ACC112 (cell line): Measurements from ENCODE around the gene CAPZA1.
A peak's percentile ranks its signal among the peaks of the same experiment; 100 is the strongest.
"Not testable (repeated sequence)": the region's sequence is repeated elsewhere in the genome, so short reads cannot be mapped to it uniquely, and the experiment has no call there.

Experiments
- H2AFZ ChIP-seq: fragments of 200-600 bp; sonication (generic); one replicate; pipeline ENCODE4 v1.6.0; 2017; ENCODE audit warnings: antibody characterized with exemption, low read length; ENCODE audit not compliant: unreplicated experiment
- H3K27ac ChIP-seq: fragments of 200-600 bp; sonication (generic); 2 replicates; pipeline ENCODE4 v1.5.1; 2014; ENCODE audit warnings: low read depth, mild to moderate bottlenecking, antibody characterized with exemption, low read length, moderate library complexity
- H3K27me3 ChIP-seq: fragments of 200-600 bp; sonication (generic); 2 replicates; pipeline ENCODE4 v1.6.1; 2014; ENCODE audit warnings: mild to moderate bottlenecking, antibody characterized with exemption, low read length, moderate library complexity, mixed read lengths; ENCODE audit not compliant: insufficient read depth
- H3K36me3 ChIP-seq: fragments of 200-600 bp; sonication (generic); 2 replicates; pipeline ENCODE4 v1.6.1; 2016; ENCODE audit warnings: mild to moderate bottlenecking, antibody characterized with exemption, low read length, moderate library complexity, mixed read lengths; ENCODE audit not compliant: insufficient read depth
- H3K4me1 ChIP-seq: fragments of 200-600 bp; sonication (generic); one replicate; pipeline ENCODE4 v1.6.1; 2016; ENCODE audit warnings: low read length, mixed read lengths; ENCODE audit not compliant: insufficient read depth, unreplicated experiment, control insufficient read depth
- H3K4me3 ChIP-seq: fragments of 200-600 bp; sonication (generic); 2 replicates; pipeline ENCODE4 v1.5.1; 2014; ENCODE audit warnings: mild to moderate bottlenecking, low read depth, low read length
- H3K79me2 ChIP-seq: fragments of 200-600 bp; sonication (generic); one replicate; pipeline ENCODE4 v1.6.0; 2016; ENCODE audit warnings: low read length; ENCODE audit not compliant: control insufficient read depth, unreplicated experiment, insufficient read depth

Gene CAPZA1

DNA sequence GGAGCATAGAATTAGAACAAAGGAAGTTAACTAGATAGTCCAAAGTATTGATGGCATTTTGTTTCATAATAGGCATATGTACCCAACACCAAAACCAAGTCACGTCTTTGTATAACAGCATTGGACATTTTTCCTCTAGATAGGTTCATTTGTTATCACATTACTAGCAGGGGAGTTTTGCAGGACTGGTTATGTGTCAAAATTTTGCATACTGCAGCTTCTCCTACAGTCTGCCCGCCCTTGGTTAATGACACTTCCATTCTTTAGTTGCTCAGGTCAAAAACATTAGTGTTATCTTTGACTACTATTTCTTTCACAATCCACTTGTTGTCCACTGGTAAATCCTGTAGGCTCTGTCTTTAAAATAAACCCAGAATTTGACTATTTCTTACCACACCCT, 8.9 kb downstream of the CAPZA1 start:
- Histone ChIP-seq H3K27me3 (no peaks in the 10 kb centered on the region), H3K4me3 (no peak overlapping the region), H3K4me1 (peaks cover 12% of the 10 kb centered on the region), H3K36me3 (peaks cover 42% of the 10 kb centered on the region), H3K79me2 (peaks cover 94% of the 10 kb centered on the region), H3K27ac (no peak overlapping the region), H2AFZ (no peak overlapping the region)

DNA sequence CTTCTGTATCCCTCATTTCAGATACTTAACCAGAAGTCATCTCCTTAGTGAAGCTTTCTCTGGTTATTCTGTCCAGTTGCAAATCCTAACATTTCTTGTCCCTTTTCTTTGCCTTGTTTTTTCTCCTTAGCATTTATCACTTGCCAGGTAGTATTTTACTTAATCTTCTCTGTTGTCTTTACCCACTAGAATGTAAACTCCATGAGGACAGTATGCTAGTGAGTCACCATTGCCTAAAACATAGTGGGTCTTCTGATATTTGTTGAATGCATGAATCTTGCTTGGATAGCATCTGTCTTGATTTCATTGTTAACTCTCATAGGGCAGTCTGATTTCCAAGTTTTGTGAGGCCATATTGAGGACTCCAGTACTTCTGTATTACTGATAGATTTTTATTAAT, 9.6 kb downstream of the CAPZA1 start:
- no peak overlapping the region for H3K4me3 ChIP-seq
- H3K79me2 ChIP-seq, result peaks cover 97% of the 10 kb centered on the region
- peaks cover 20% of the 10 kb centered on the region for H3K4me1 ChIP-seq
- peaks cover 42% of the 10 kb centered on the region for H3K36me3 ChIP-seq
- no peak overlapping the region for H2AFZ ChIP-seq
- no peak overlapping the region for H3K27ac ChIP-seq
- H3K27me3 ChIP-seq, result no peaks in the 10 kb centered on the region

DNA sequence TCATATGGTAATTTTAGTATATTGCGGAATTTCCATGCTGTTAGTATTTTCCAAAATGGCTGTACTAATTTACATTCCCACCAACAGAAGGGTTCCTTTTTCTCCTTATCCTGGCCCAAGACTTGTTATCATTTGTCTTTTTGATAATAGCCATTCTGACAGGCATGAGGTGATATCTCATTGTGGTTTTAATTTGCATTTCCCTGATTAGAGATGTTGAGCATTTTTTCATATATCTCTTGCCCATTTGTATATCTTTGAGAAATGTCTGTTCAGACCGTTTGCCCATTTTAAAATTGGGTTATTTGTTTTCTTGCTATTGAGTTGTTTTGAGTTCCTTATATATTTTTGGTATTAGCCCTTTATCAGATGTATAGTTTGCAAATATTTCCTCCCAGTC, 14.0 kb downstream of the CAPZA1 start:
- H2AFZ ChIP-seq, result no peak overlapping the region
- H3K4me1 ChIP-seq, result peaks cover 45% of the 10 kb centered on the region
- peaks cover 98% of the 10 kb centered on the region for H3K79me2 ChIP-seq
- no peak overlapping the region for H3K4me3 ChIP-seq
- H3K36me3 ChIP-seq, result peaks cover 18% of the 10 kb centered on the region
- no peaks in the 10 kb centered on the region for H3K27me3 ChIP-seq
- no peak overlapping the region for H3K27ac ChIP-seq

DNA sequence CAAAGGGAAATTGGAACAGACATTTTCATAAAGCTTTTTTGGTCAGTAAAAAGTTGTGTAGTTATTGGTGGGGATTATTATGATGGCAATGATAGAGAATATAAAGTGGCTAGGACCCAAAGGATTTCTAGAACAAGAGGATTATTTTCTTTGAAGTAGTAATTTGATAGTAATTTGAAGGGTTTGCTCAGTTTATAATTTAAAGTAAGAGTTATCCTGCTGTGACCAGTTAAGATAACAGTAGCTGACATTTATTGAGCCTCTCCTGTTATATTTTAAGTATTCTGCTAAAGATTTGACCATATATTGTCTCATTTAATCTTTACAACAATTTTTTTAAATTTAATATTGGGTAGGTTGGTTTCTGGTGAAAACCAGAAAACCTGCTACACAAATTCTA, 14.7 kb downstream of the CAPZA1 start:
- Histone ChIP-seq H2AFZ (no peak overlapping the region), H3K36me3 (peaks cover 13% of the 10 kb centered on the region), H3K4me3 (no peak overlapping the region), H3K27me3 (no peaks in the 10 kb centered on the region), H3K4me1 (peaks cover 45% of the 10 kb centered on the region), H3K79me2 (peaks cover 97% of the 10 kb centered on the region), H3K27ac (peak overlapping the region; percentile 90)

DNA sequence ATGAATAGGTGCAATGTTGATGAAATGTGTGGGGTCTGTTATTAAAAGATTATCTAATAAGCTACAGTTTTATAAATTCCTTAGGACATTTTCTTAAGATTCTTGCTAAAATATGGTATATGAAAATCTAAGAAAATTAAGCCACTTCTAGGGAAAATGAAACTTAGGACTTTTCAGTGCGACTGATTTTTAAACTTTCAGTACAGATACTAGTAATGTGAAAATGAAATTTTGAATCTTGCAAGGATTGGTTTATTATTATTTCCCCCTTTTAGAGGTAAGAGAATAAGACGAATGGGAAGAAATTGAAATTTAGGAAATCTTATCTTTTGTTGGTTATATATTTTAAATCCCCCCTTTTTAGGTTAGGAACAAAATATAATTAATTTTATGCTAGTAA, 16.4 kb downstream of the CAPZA1 start:
- H3K27ac ChIP-seq, result peak overlapping the region; percentile 90
- H2AFZ ChIP-seq, result no peak overlapping the region
- H3K27me3 ChIP-seq, result no peaks in the 10 kb centered on the region
- H3K36me3 ChIP-seq, result peaks cover 3% of the 10 kb centered on the region; the same call in 1 of the 2 replicates
- H3K4me3 ChIP-seq, result peak overlapping the region; percentile 59
- H3K4me1 ChIP-seq, result peaks cover 45% of the 10 kb centered on the region
- peaks cover 85% of the 10 kb centered on the region for H3K79me2 ChIP-seq

DNA sequence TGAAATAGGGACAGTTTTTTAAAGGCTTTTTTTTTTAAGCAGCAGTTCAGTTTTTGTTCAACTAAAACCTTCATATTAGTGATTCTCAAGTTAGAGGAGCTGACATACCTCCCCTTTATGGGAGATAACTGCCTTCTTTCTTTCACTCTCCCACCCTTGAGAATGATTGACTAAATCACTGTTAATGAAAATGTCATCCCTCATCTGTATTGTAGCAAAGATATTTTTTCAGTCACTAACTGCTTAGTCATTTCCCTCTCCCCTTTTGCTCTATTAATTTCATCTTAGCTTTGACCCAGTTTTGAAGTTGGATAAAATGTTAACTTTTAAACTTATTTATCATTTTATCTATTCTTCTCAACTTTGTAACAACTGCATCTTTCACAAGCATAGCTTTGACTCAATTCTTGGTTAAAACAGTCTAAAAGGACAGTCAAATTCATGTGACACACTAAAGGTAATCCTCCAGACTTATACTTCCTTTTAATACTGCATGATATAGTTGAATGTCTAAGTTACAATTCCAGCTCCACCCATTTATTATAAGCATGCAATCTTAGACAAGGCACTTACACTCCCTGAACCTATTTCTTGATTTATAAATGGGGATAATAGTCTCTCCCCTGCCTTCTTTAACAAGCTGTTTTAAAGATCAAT, 17.1 kb downstream of the CAPZA1 start:
- peak overlapping the region; percentile 59 for H3K4me3 ChIP-seq
- no peaks in the 10 kb centered on the region for H3K27me3 ChIP-seq
- H2AFZ ChIP-seq, result no peak overlapping the region
- H3K27ac ChIP-seq, result peak overlapping the region; percentile 90
- no peaks in the 10 kb centered on the region for H3K36me3 ChIP-seq
- H3K79me2 ChIP-seq, result peaks cover 83% of the 10 kb centered on the region
- H3K4me1 ChIP-seq, result peaks cover 45% of the 10 kb centered on the region

DNA sequence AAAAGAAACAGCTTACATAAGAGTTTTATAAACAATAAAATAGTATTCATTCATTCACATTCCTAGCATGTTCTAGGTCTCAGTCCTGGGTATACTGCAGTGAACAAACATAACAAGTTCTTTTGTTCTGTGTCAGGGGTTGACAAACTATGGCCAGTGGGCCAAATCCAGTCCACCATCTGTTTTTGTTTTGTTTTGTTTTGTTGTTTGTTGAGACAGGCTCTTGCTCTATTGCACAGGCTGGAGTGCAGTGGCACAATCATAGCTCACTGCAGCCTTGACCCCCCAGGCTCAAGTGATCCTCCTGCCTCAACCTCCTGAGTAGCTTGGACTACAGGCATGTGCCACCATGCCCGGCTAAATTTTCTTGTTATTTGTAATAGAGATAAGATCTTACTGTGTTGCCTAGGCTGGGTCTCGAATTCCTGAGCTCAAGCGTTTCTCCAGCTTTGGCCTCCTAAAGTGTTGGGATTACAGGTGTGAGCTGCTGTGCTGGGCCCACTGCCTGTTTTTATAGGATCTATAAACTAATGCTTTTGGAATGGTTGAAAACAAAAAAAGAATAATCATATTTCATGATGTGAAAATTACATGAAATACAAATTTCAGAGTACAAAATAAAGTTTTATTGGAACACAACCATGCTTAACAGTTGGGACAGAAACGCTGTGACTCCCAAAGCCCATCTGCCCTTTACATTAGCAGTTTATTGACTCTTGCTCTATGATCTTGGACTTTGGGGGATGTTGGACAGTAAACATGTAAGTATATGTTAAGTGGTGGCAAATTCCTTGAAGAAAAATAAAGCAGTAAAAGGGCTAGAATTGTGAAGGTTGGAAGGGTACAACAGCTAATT, 17.9 kb downstream of the CAPZA1 start:
- peak overlapping the region; percentile 59 for H3K4me3 ChIP-seq
- peaks cover 45% of the 10 kb centered on the region for H3K4me1 ChIP-seq
- no peaks in the 10 kb centered on the region for H3K27me3 ChIP-seq
- H3K36me3 ChIP-seq, result no peaks in the 10 kb centered on the region
- H3K79me2 ChIP-seq, result peaks cover 82% of the 10 kb centered on the region
- no peak overlapping the region for H2AFZ ChIP-seq
- peak overlapping the region; percentile 90 for H3K27ac ChIP-seq

DNA sequence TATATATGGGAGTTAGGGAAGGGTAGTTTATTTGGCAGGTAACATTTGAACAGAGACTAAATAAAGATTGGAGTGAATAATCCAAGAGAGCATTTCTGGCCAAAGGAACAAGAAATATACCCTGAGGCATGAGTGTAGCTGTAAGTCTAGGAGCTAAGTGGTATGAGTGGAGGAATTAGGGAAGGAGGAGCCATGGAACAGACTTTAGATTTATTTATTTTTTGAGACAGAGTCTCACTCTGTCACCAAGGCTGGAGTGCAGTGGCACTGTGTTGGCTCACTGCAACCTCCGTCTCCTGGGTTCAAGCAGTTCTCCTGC, 18.4 kb downstream of the CAPZA1 start:
- no peak overlapping the region for H2AFZ ChIP-seq
- no peak overlapping the region for H3K4me3 ChIP-seq
- H3K27ac ChIP-seq, result peak overlapping the region; percentile 90
- no peaks in the 10 kb centered on the region for H3K27me3 ChIP-seq
- peaks cover 45% of the 10 kb centered on the region for H3K4me1 ChIP-seq
- H3K36me3 ChIP-seq, result no peaks in the 10 kb centered on the region
- H3K79me2 ChIP-seq, result peaks cover 82% of the 10 kb centered on the region

DNA sequence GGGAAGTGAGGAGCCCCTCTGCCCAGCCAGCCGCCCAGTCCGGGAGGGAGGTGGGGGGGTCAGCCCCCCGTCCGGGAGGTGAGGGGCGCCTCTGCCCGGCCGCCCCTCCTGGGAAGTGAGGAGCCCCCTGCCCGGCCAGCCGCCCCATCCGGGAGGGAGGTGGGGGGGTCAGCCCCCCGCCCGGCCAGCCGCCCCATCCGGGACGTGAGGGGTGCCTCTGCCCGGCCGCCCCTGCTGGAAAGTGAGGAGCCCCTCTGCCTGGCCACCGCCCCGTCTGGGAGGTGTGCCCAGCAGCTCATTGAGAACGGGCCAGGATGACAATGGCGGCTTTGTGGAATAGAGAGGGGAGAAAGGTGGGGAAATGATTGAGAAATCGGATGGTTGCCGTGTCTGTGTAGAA, 20.8 kb downstream of the CAPZA1 start:
- not testable (repeated sequence) for H3K27me3 ChIP-seq, H2AFZ ChIP-seq, H3K36me3 ChIP-seq, H3K4me3 ChIP-seq, H3K27ac ChIP-seq
- H3K79me2 ChIP-seq, result peaks cover 82% of the 10 kb centered on the region
- peaks cover 26% of the 10 kb centered on the region for H3K4me1 ChIP-seq

DNA sequence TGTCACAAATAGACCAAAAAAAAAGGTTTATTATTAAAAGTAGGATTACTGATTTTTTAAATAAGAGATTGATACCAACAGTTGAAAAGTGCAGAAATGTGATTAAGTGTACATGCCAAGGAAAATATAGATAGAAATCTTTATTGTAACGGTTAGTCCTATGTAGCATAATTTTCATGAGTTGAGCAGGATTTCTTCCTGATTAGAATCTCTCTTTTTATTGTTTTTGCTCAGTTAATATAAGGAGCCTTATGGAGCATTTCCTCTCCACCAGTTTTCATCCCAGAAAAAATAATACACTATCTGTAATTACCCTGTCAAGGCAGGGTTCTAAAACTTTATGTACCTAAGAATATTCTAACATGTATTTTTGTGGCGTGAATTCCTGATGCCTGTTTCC, 23.4 kb downstream of the CAPZA1 start:
- no peak overlapping the region for H2AFZ ChIP-seq
- H3K27me3 ChIP-seq, result no peaks in the 10 kb centered on the region
- no peak overlapping the region for H3K27ac ChIP-seq
- peaks cover 4% of the 10 kb centered on the region for H3K4me1 ChIP-seq
- peaks cover 14% of the 10 kb centered on the region for H3K36me3 ChIP-seq
- H3K4me3 ChIP-seq, result no peak overlapping the region
- H3K79me2 ChIP-seq, result peaks cover 79% of the 10 kb centered on the region

DNA sequence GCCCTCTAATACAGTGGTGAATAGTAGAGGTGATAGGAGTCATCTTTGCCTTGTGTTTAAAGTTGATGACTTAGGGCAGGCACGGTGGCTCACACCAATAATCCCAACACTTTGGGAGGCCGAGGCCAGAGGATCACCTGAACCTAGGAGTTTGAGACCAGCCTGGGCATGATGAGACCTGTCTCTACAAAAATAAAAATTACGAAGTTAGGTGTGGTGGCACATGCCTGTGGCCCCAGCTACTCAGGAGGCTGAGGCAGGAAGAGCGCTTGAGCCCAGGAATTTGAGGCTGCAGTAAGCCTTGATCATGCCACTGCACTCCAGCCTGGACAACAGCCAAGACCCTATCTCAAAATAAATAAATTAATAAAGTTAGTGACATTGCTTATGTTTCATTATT, 26.6 kb downstream of the CAPZA1 start:
- Histone ChIP-seq H3K27me3 (no peaks in the 10 kb centered on the region), H2AFZ (no peak overlapping the region), H3K36me3 (peaks cover 39% of the 10 kb centered on the region), H3K79me2 (peaks cover 89% of the 10 kb centered on the region), H3K4me3 (no peak overlapping the region), H3K27ac (no peak overlapping the region), H3K4me1 (peaks cover 4% of the 10 kb centered on the region)
